SH-SY5Y (cell line): Measurements from ENCODE around the gene C17orf100.

ENCODE experiments used
- GATA2 ChIP-seq: IDR thresholded peaks from 2 replicates; pipeline ENCODE4 v1.6.1; 2011; ENCODE audit warnings: mild to moderate bottlenecking, low read depth, low read length
- GATA3 ChIP-seq: IDR thresholded peaks from 2 replicates; pipeline ENCODE4 v1.6.1; 2011; ENCODE audit warnings: low read depth, mild to moderate bottlenecking, low read length, moderate library complexity

- TF ChIP-seq GATA3 (no peak), GATA2 (no peak)
Measured at GRCh38 chr17:6696906-6697305, 45.3 kb downstream of the C17orf100 start.
